CD14-positive monocyte (primary cell): Measurements from ENCODE around the gene FAIM2. TPM values are rescaled to one million over a fixed set of nuclear protein-coding genes. Genes with fewer than 3 reads are reported as not detected.

Experiments used
- DNase-seq, 3 donors: peaks; one replicate each; pipeline ENCODE4 v3.0.0-alpha.2; 2011 to 2022
- H2AFZ ChIP-seq: 2 replicates; pipeline ENCODE4 v1.6.0; 2012; ENCODE audit warnings: mild to moderate bottlenecking, low read depth, low read length, inconsistent platforms; ENCODE audit not compliant: insufficient read depth, poor library complexity, severe bottlenecking
- H3K27ac ChIP-seq, 2 donors: 1 replicate in 1 of 2; 2 replicates in 1 of 2; pipeline ENCODE4 v1.5.1; 2012 to 2013; ENCODE audit warnings: low read length in 2 of 2, control low read depth in 1 of 2, inconsistent platforms in 1 of 2, low read depth in 1 of 2, mild to moderate bottlenecking in 1 of 2
- H3K27me3 ChIP-seq, 2 donors: one replicate each; pipeline versions ENCODE4 v1.6.0 to v1.6.1; 2011 to 2013; ENCODE audit warnings: low read length in 2 of 2; ENCODE audit not compliant: control insufficient read depth in 2 of 2, insufficient read depth in 2 of 2
- H3K36me3 ChIP-seq, 2 donors: replicated peaks in 1 of 2; 1 replicate in 1 of 2; 2 replicates in 1 of 2; pipeline versions ENCODE4 v1.5.1 to v1.6.1; 2012 to 2013; ENCODE audit warnings: low read length in 2 of 2, control low read depth in 1 of 2, inconsistent platforms in 1 of 2, mild to moderate bottlenecking in 1 of 2; ENCODE audit not compliant: insufficient read depth in 2 of 2, control insufficient read depth in 1 of 2
- H3K4me1 ChIP-seq, 2 donors: 1 replicate in 1 of 2; 2 replicates in 1 of 2; pipeline versions ENCODE4 v1.5.1 to v1.6.1; 2012 to 2013; ENCODE audit warnings: low read length in 2 of 2, control low read depth in 1 of 2, inconsistent platforms in 1 of 2, mild to moderate bottlenecking in 1 of 2, moderate library complexity in 1 of 2; ENCODE audit not compliant: insufficient read depth in 2 of 2, control insufficient read depth in 1 of 2
- H3K4me2 ChIP-seq: replicated peaks from 2 replicates; pipeline ENCODE3; 2012; ENCODE audit warnings: low read length, moderate library complexity, mild to moderate bottlenecking; ENCODE audit not compliant: poor library complexity, severe bottlenecking; ENCODE audit errors: extremely low read depth
- H3K4me3 ChIP-seq, 3 experiments: fragments of 200-600 bp in 1 of 3; sonication (generic) in 1 of 3; replicated peaks in 1 of 3; 1 replicate in 2 of 3; 2 replicates in 1 of 3; pipeline ENCODE4 v1.5.1; 2011 to 2013; ENCODE audit warnings: low read length in 3 of 3, mild to moderate bottlenecking in 3 of 3, control low read depth in 2 of 3, low read depth in 2 of 3, inconsistent platforms in 1 of 3, moderate library complexity in 1 of 3
- H3K79me2 ChIP-seq: 2 replicates; pipeline ENCODE4 v1.6.0; 2012; ENCODE audit warnings: mild to moderate bottlenecking, control low read depth, inconsistent platforms, low read length, moderate library complexity; ENCODE audit not compliant: insufficient read depth
- H3K9ac ChIP-seq: 2 replicates; pipeline ENCODE4 v1.6.0; 2017; ENCODE audit warnings: low read length, mild to moderate bottlenecking; ENCODE audit not compliant: insufficient read depth, poor library complexity, severe bottlenecking
- H3K9me3 ChIP-seq, 2 donors: replicated peaks in 1 of 2; 1 replicate in 1 of 2; 2 replicates in 1 of 2; pipeline versions ENCODE4 v1.5.1 to v1.6.1; 2012 to 2013; ENCODE audit warnings: low read length in 2 of 2, control low read depth in 1 of 2; ENCODE audit not compliant: control insufficient read depth in 1 of 2, insufficient read depth in 1 of 2
- H4K20me1 ChIP-seq: 2 replicates; pipeline ENCODE4 v1.6.0; 2012; ENCODE audit warnings: mild to moderate bottlenecking, low read length, control low read depth, moderate library complexity; ENCODE audit not compliant: insufficient read depth
- H3K27ac Mint-ChIP-seq, 7 donors: one replicate each; pipeline ENCODE4 v1.8.0; 2020; ENCODE audit warnings: mild to moderate bottlenecking in 7 of 7, mixed read lengths in 7 of 7, moderate library complexity in 6 of 7, inconsistent platforms in 2 of 7
- H3K27me3 Mint-ChIP-seq, 3 donors: one replicate each; pipeline ENCODE4 v1.8.0; 2021 to 2022; ENCODE audit warnings: low read depth in 3 of 3, mild to moderate bottlenecking in 3 of 3, mixed read lengths in 3 of 3, moderate library complexity in 3 of 3, inconsistent platforms in 1 of 3
- H3K36me3 Mint-ChIP-seq, 2 donors: one replicate each; pipeline ENCODE4 v1.8.0; 2020; ENCODE audit warnings: mixed read lengths in 2 of 2, inconsistent platforms in 1 of 2, mild to moderate bottlenecking in 1 of 2
- H3K4me1 Mint-ChIP-seq: one replicate; pipeline ENCODE4 v1.8.0; 2020; ENCODE audit warnings: mild to moderate bottlenecking, mixed read lengths
- H3K4me3 Mint-ChIP-seq, 2 donors: one replicate each; pipeline ENCODE4 v1.8.0; 2020; ENCODE audit warnings: mild to moderate bottlenecking in 2 of 2, mixed read lengths in 2 of 2, moderate library complexity in 1 of 2
- H3K9me3 Mint-ChIP-seq, 7 donors: one replicate each; pipeline ENCODE4 v1.8.0; 2020 to 2022; ENCODE audit warnings: mixed read lengths in 7 of 7, mild to moderate bottlenecking in 6 of 7, moderate library complexity in 6 of 7, inconsistent platforms in 2 of 7
- CTCF ChIP-seq: fragments of 200-600 bp; IDR thresholded peaks from one replicate; pipeline ENCODE4 v1.8.0; 2022; ENCODE audit warnings: antibody characterized with exemption, mild to moderate bottlenecking
- WGBS: methylation state at CpG from one replicate; pipeline ENCODE4 v1.1.5; 2013; ENCODE audit warnings: missing lambda C conversion rate; ENCODE audit not compliant: insufficient coverage; 5-methylcytosine and 5-hydroxymethylcytosine counted together
- intact Hi-C, 2 donors: fragments of 100-400 bp; cut with micrococcal nuclease; formaldehyde crosslinking; loops; one replicate each; pipeline versions ENCODE4 v1.15.0 to v1.15.1; 2023
- polyA plus RNA-seq, 3 donors: library from polyadenylated mRNA; depleted of rRNA in 1 of 3; unstranded in 2 of 3; stranded (reverse) in 1 of 3; fragments of 300-500 nt in 2 of 3; fragments of >200 nt in 1 of 3; fragmentation: Illumina TruSeq in 2 of 3; gene quantifications; 1 replicate in 2 of 3; 2 replicates in 1 of 3; pipeline ENCODE4 v1.2.3, GENCODE V29; 2012 to 2021

Gene FAIM2
- polyA plus RNA-seq, 3 donors, result not detected

GRCh38 chr12:49920241-49920914 is 16.7 kb upstream of the FAIM2 start:
- Histone ChIP-seq H3K27me3 (no peaks in the 10 kb centered on the region), H2AFZ (no peak overlapping the region), H3K36me3 (no peaks in the 10 kb centered on the region), H3K9me3 (no peaks in the 10 kb centered on the region), H3K9ac (no peak overlapping the region), H3K4me1 (peaks cover 11 to 15% of the 10 kb centered on the region in 2 donors), H3K27ac (no peak overlapping the region), H3K79me2 (no peaks in the 10 kb centered on the region), H3K4me3 (no peak overlapping the region), H3K4me2 (peak overlapping the region; percentile 4), H4K20me1 (no peaks in the 10 kb centered on the region)
- no peak for TF ChIP-seq CTCF
- peaks cover 15% of the 10 kb centered on the region for H3K4me1 Mint-ChIP-seq
- 79% methylated on average over 5 of the region's 12 CpGs for WGBS
- peaks cover 23 to 33% (median 25%) of the 10 kb centered on the region in 3 donors for H3K27me3 Mint-ChIP-seq
- intact Hi-C loops, result no loop called here
- H3K4me3 Mint-ChIP-seq, result peak overlapping the region in 1 of 2 donors; percentile 37
- peak overlapping the region in 2 of 7 donors; percentile 22 to 43 for H3K27ac Mint-ChIP-seq
- peaks cover 0 to 1% (median 0%) of the 10 kb centered on the region in 7 donors for H3K9me3 Mint-ChIP-seq
- peak; percentile 15 to 50 (median 23) for DNase-seq
- H3K36me3 Mint-ChIP-seq, result no peaks in the 10 kb centered on the region

- Mint-ChIP-seq H3K4me1 (peaks cover 16% of the 10 kb centered on the region), H3K9me3 (peaks cover 0 to 1% (median 0%) of the 10 kb centered on the region in 7 donors), H3K4me3 (no peak overlapping the region), H3K36me3 (no peaks in the 10 kb centered on the region), H3K27ac (no peak overlapping the region), H3K27me3 (peaks cover 28 to 37% (median 30%) of the 10 kb centered on the region in 3 donors)
- no peaks in the 10 kb centered on the region for H3K27me3 ChIP-seq
- no peak overlapping the region for H3K27ac ChIP-seq
- H3K4me2 ChIP-seq, result no peak overlapping the region
- no peak overlapping the region for H2AFZ ChIP-seq
- H3K9me3 ChIP-seq, result no peaks in the 10 kb centered on the region
- H3K4me3 ChIP-seq, result no peak overlapping the region
- no peaks in the 10 kb centered on the region for H3K36me3 ChIP-seq
- peaks cover 11 to 15% of the 10 kb centered on the region in 2 donors for H3K4me1 ChIP-seq
- no peak overlapping the region for H3K9ac ChIP-seq
- TF ChIP-seq CTCF, result no peak
- intact Hi-C loops, result no loop called here
- no peaks in the 10 kb centered on the region for H3K79me2 ChIP-seq
- WGBS, result 78% methylated on average over 2 of the region's 5 CpGs
- no peak for DNase-seq
- no peaks in the 10 kb centered on the region for H4K20me1 ChIP-seq
Measured at GRCh38 chr12:49917788-49918173, 14.1 kb upstream of the FAIM2 start.
